Ishikawa (cell line): ENCODE measurements around the gene SEPTIN1.

ENCODE experiments used
- CEBPB ChIP-seq: IDR thresholded peaks from 2 replicates; pipeline ENCODE4 v1.6.1; 2012
- EGR1 ChIP-seq: IDR thresholded peaks from 2 replicates; pipeline ENCODE4 v1.6.1; 2012
- EP300 ChIP-seq: IDR thresholded peaks from 2 replicates; pipeline ENCODE4 v1.6.1; 2012; ENCODE audit warnings: borderline replicate concordance
- MAX ChIP-seq: IDR thresholded peaks from 2 replicates; pipeline ENCODE4 v1.6.1; 2012
- RAD21 ChIP-seq: IDR thresholded peaks from 2 replicates; pipeline ENCODE4 v1.6.1; 2012; ENCODE audit warnings: low read depth
- REST ChIP-seq: IDR thresholded peaks from 2 replicates; pipeline ENCODE4 v1.6.1; 2012; ENCODE audit warnings: low read depth, mild to moderate bottlenecking
- TCF12 ChIP-seq: IDR thresholded peaks from 2 replicates; pipeline ENCODE4 v1.6.1; 2012; ENCODE audit warnings: low read depth
- YY1 ChIP-seq: IDR thresholded peaks from 2 replicates; pipeline ENCODE4 v1.6.1; 2012; ENCODE audit warnings: low read depth

GRCh38 chr16:30380803-30381208 lies 1.6 kb downstream of the SEPTIN1 start:
- TF ChIP-seq TCF12: no peak
- no peak for TF ChIP-seq EP300
- no peak for TF ChIP-seq YY1
- no peak for TF ChIP-seq MAX
- TF ChIP-seq EGR1: no peak
- TF ChIP-seq REST: no peak
- no peak for TF ChIP-seq RAD21
- TF ChIP-seq CEBPB: no peak
